ENCODE data around the gene DHDH.
"Not testable (repeated sequence)": the region's sequence is repeated elsewhere in the genome, so short reads cannot be mapped to it uniquely, and the experiment has no call there.

DHDH gene

DNA sequence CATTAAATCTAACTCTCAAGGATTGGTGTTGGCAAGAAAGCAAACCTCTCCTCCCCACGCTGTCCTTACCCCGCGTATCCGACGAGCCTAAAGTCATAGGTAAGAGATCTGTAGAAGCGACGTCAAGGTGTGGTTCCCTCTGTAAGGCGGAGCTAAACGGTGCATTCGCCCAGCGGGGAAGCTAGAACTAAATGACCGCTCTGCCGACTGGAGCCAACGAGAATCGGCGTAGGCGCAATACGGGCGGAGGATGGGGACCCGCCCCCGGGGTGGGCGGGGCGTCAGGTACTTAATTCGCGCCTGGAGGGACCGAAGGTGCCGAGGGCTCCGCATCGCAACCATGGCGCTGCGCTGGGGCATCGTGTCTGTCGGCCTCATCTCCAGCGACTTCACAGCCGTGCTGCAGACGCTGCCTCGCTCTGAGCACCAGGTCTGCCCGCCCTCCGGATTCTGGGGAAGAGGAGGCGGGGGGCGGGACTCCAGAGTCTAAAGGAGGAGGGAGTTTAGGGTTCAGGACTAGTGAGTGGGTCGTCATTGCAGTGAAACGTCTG is at the start of gene DHDH:
DHDH (plus strand) TSS at position 318 of the 551 bp plus-strand sequence; CDS start at position 341, 23 bp downstream.
- Histone ChIP-seq H3K36me3 (ENCODE audit: control insufficient read depth, insufficient read depth, low read length) (no peaks in the 10 kb centered on the region), H3K9ac (ENCODE audit: low read length) (peak within 1 kb of the TSS; percentile 53), H3K9me3 (ENCODE audit: control insufficient read depth, low read length) (no peaks in the 10 kb centered on the region), H3K27me3 (ENCODE audit: control insufficient read depth, insufficient read depth, low read length) (no peaks in the 10 kb centered on the region), H3K4me1 (ENCODE audit: control insufficient read depth, insufficient read depth, low read length) (peaks cover 7% of the 10 kb centered on the region), H3K4me3 (ENCODE audit: low read length) (peak within 1 kb of the TSS; percentile 56)

DNA sequence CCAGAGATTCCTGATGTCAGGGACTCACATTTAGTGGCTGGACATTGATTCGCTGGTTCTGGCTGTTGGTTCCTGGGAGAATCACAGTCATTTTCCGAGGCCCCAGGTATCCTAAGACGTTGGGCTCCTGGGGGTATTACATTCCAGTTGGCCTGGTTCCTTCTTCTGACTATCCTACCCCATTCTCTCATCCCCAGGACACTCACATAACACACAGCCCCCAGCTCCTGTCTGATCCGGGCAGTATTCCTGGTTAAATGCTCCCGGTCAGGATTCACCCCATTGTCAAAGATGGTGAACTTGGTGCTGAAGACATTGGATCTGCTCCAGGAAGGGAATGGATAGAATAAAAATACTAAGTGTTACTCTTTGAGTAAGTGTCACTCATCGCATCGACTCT is 49.8 kb upstream of the DHDH start:
- no peaks in the 10 kb centered on the region for H3K9me3 ChIP-seq (ENCODE audit: control insufficient read depth, low read length)
- no peaks in the 10 kb centered on the region for H3K27me3 ChIP-seq (ENCODE audit: control insufficient read depth, insufficient read depth, low read length)
- no peak overlapping the region for H3K4me3 ChIP-seq (ENCODE audit: low read length)

DNA sequence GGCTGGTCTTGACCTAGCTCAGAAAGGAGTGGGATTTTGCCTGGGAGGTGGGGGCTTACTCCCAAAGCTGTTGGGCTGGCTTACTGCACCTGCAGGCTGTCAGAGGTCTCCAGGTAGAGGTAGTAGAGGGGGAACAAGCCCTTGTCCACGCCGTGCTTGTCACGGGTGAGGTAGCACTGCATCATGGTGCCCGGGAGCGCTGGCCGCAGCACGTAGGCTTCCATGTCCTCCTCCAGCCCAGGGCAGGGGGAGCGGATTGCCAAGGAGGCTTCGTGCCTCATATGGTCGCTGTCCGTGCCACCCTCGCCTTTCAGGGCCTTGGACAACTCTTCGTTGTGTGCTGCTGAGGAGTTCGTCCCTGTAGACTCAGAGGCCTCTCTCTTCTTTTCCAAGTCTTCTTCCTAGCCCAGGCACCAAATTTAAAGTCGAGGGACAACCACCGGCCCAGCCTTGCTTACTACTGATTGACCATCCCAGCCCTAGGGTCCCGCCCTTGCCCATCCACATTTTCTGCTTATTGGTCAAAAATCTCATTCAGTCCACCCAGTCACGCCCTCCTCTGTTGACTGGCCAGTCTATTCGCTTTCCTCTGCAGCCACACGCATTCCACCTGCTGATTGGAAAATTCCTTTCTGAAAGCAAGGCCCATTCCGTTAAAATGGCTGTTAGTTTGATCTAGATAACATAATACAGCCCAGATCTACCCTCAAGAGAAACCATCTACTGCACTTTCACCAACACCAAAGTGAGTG is 45.5 kb upstream of the DHDH start:
- Histone ChIP-seq H3K36me3 (ENCODE audit: control insufficient read depth, insufficient read depth, low read length) (no peaks in the 10 kb centered on the region), H3K9ac (ENCODE audit: low read length) (no peak overlapping the region), H3K9me3 (ENCODE audit: control insufficient read depth, low read length) (no peaks in the 10 kb centered on the region), H3K27me3 (ENCODE audit: control insufficient read depth, insufficient read depth, low read length) (no peaks in the 10 kb centered on the region), H3K4me1 (ENCODE audit: control insufficient read depth, insufficient read depth, low read length) (no peaks in the 10 kb centered on the region), H3K4me3 (ENCODE audit: low read length) (no peak overlapping the region)

More for the DNA sequence above, 49.8 kb upstream of the DHDH start:
- H3K36me3 ChIP-seq (ENCODE audit: control insufficient read depth, insufficient read depth, low read length): no peaks in the 10 kb centered on the region
- peaks cover 15% of the 10 kb centered on the region for H3K4me1 ChIP-seq (ENCODE audit: control insufficient read depth, insufficient read depth, low read length)
- no peak overlapping the region for H3K9ac ChIP-seq (ENCODE audit: low read length)

DNA sequence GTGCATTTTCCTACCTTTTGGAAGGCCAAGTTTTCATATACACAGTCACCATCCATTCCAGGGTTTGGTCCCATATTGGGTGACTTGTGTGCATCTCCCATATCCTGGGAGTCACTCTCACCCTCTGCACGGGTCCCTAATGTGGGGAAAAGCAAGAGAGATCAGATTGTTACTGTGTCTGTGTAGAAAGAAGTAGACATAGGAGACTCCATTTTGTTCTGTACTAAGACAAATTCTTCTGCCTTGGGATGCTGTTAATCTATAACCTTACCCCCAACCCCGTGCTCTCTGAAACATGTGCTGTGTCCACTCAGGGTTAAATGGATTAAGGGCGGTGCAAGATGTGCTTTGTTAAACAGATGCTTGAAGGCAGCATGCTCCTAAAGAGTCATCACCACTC is 44.0 kb upstream of the DHDH start:
- H3K9me3 ChIP-seq (ENCODE audit: control insufficient read depth, low read length); H3K4me3 ChIP-seq (ENCODE audit: low read length); H3K9ac ChIP-seq (ENCODE audit: low read length); H3K36me3 ChIP-seq (ENCODE audit: control insufficient read depth, insufficient read depth, low read length); H3K27me3 ChIP-seq (ENCODE audit: control insufficient read depth, insufficient read depth, low read length); H3K4me1 ChIP-seq (ENCODE audit: control insufficient read depth, insufficient read depth, low read length): not testable (repeated sequence)

DNA sequence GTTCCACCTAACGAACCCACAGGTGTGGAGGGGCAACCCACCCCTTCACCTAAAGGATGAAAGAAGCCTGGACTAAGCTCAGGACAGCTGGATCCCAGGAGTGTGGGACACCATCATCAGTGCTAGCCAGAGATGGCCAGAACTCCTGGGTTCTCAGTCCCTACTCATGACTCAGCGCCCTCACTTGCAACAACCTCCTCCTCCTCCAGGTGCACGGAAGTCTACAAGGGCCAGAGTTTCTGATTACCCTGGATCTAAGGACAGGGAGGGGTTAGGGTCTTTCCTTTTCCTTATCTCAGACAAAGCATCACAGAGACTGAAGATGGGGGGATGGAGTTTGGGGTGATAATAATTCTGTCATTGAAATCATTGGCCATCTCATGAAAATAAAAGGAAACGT is 42.9 kb upstream of the DHDH start:
- H3K9me3 ChIP-seq (ENCODE audit: control insufficient read depth, low read length): no peaks in the 10 kb centered on the region
- H3K9ac ChIP-seq (ENCODE audit: low read length): no peak overlapping the region
- H3K4me3 ChIP-seq (ENCODE audit: low read length): no peak overlapping the region
- no peaks in the 10 kb centered on the region for H3K36me3 ChIP-seq (ENCODE audit: control insufficient read depth, insufficient read depth, low read length)
- no peaks in the 10 kb centered on the region for H3K4me1 ChIP-seq (ENCODE audit: control insufficient read depth, insufficient read depth, low read length)
- peaks cover 5% of the 10 kb centered on the region for H3K27me3 ChIP-seq (ENCODE audit: control insufficient read depth, insufficient read depth, low read length)

DNA sequence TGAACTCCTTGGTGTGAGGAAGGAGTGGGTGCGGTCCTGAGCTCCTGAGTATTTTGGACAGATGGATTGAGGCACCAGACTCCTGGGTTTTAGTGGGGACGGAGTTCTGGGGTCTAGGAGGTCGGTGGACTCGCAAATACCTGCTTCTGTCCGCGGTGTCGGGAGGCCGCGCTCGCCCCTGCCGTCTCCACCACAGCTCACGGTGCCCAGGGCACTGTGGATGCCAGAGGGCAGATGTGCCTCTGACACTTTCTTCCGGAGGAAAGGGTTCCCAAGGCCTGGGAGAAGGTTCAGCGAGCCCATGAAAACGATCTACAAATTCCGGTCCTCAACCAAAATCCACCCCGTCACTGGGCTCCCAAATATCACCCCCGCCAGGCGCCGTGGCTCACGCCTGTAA is 38.3 kb upstream of the DHDH start:
- H3K4me1 ChIP-seq (ENCODE audit: control insufficient read depth, insufficient read depth, low read length): no peaks in the 10 kb centered on the region
- H3K9me3 ChIP-seq (ENCODE audit: control insufficient read depth, low read length): no peaks in the 10 kb centered on the region
- H3K9ac ChIP-seq (ENCODE audit: low read length): no peak overlapping the region
- H3K36me3 ChIP-seq (ENCODE audit: control insufficient read depth, insufficient read depth, low read length): no peaks in the 10 kb centered on the region
- H3K4me3 ChIP-seq (ENCODE audit: low read length): no peak overlapping the region
- H3K27me3 ChIP-seq (ENCODE audit: control insufficient read depth, insufficient read depth, low read length): peaks cover 5% of the 10 kb centered on the region

DNA sequence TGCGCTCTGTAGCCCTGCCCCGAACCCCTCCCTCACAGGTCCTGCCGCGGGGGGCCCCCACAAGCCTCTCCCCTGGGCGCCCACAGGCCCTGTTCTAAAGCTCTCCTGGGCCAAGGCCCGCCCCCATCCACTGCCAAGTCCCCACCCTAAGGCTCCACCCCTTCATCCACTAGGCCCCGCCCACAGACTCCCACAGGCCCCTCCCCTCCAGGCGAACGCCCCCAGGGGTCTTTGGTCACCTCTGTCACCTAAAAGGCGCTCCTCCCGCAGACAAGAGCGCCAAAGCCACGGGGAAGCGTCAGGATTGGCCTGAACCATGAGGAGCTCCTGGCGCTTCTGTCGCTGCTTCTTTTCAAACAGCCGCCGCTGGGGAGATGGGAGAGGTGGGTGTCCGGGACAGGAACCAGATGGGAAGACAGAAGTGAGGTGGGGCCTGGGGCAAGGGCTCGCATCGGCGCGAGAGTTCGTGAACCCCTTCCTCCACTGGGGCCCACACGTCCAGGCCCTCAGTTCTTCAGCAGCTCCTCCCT is 37.2 kb upstream of the DHDH start:
- Histone ChIP-seq H3K4me3 (ENCODE audit: low read length) (no peak overlapping the region), H3K4me1 (ENCODE audit: control insufficient read depth, insufficient read depth, low read length) (no peaks in the 10 kb centered on the region), H3K27me3 (ENCODE audit: control insufficient read depth, insufficient read depth, low read length) (peaks cover 5% of the 10 kb centered on the region), H3K36me3 (ENCODE audit: control insufficient read depth, insufficient read depth, low read length) (no peaks in the 10 kb centered on the region), H3K9ac (ENCODE audit: low read length) (no peak overlapping the region), H3K9me3 (ENCODE audit: control insufficient read depth, low read length) (no peaks in the 10 kb centered on the region)

DNA sequence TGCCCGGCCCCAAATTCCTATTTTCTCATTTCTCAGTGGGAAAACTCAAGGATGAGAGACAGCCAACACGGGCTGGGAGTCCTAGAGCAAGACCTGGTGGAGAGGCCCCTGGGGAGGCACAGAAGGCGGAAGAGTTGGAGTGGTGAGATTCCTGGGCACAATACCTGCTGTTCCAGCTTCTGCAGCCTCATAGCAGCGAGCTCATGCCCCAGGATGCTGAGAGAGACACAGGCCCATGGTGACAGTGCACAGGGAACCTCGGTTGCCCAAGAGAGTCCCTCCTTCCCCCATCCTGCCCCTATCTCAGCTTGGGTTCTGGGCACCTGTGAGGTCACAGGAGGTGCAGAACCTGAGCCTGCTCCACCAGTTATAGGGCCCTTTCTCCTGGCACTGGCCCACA is 36.3 kb upstream of the DHDH start:
- no peak overlapping the region for H3K9ac ChIP-seq (ENCODE audit: low read length)
- H3K4me1 ChIP-seq (ENCODE audit: control insufficient read depth, insufficient read depth, low read length): no peaks in the 10 kb centered on the region
- H3K36me3 ChIP-seq (ENCODE audit: control insufficient read depth, insufficient read depth, low read length): no peaks in the 10 kb centered on the region
- peaks cover 5% of the 10 kb centered on the region for H3K27me3 ChIP-seq (ENCODE audit: control insufficient read depth, insufficient read depth, low read length)
- no peaks in the 10 kb centered on the region for H3K9me3 ChIP-seq (ENCODE audit: control insufficient read depth, low read length)
- H3K4me3 ChIP-seq (ENCODE audit: low read length): no peak overlapping the region

DNA sequence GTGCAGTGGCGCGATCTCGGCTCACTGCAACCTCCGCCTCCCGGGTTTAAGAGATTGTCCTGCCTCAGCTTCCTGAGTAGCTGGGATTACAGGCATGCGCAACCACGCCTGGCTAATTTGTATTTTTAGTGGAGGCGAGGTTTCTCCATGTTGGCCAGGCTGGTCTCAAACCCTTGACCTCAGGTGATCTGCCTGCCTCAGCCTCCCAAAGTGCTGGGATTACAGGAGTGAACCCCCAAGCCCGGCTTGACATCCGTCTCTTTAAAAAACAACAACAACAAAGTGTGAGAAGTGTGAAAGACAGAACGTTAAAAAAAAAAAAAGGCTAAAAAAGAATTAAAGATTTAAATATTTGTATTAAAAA is 34.1 kb upstream of the DHDH start:
- H3K9me3 ChIP-seq (ENCODE audit: control insufficient read depth, low read length); H3K27me3 ChIP-seq (ENCODE audit: control insufficient read depth, insufficient read depth, low read length); H3K4me3 ChIP-seq (ENCODE audit: low read length); H3K36me3 ChIP-seq (ENCODE audit: control insufficient read depth, insufficient read depth, low read length); H3K4me1 ChIP-seq (ENCODE audit: control insufficient read depth, insufficient read depth, low read length); H3K9ac ChIP-seq (ENCODE audit: low read length): not testable (repeated sequence)

DNA sequence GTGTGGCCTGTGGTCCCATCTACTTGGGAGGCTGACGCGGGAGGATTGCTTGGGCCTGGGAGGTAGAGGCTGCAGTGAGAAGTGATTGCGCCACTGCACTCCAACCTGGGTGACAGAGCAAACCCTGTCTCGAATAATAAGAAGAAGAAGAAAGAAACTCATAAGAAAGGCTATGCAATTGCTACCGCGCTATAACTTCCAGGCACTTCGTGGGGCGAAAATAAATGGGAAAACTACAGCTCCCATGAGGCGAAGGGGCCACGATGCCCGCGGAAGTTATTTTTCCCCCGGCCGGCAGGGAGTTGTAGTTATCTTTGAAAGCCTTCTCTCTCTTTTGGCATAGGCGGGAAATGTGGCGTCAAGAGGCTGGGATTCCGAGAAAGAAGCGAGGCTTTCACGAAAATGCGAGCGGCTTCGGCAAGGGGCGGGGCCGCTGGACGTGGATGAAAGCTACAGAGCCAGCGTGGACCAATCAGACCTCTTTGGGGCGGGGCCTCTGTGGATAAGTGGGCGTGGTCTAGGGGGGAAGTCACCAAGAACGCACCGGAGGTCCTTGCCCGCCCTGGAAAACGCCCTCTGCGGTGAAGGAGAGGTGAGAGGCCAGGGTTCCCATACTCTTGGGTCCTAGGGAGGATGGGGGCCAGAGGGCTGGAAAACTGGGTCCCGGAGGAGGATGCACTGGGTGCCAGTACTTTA is 33.6 kb upstream of the DHDH start, which contains the start of gene NUCB1:
NUCB1 (plus strand) TSS at position 532 of the 696 bp plus-strand sequence. CDS start 485 bp downstream, outside the sequence.
- no peaks in the 10 kb centered on the region for H3K9me3 ChIP-seq (ENCODE audit: control insufficient read depth, low read length)
- H3K9ac ChIP-seq (ENCODE audit: low read length): peak within 1 kb of the TSS; percentile 96
- H3K4me1 ChIP-seq (ENCODE audit: control insufficient read depth, insufficient read depth, low read length): no peaks in the 10 kb centered on the region
- H3K27me3 ChIP-seq (ENCODE audit: control insufficient read depth, insufficient read depth, low read length): peaks cover 4% of the 10 kb centered on the region
- peaks cover 3% of the 10 kb centered on the region for H3K36me3 ChIP-seq (ENCODE audit: control insufficient read depth, insufficient read depth, low read length)
- peak within 1 kb of the TSS; percentile 70 for H3K4me3 ChIP-seq (ENCODE audit: low read length)

DNA sequence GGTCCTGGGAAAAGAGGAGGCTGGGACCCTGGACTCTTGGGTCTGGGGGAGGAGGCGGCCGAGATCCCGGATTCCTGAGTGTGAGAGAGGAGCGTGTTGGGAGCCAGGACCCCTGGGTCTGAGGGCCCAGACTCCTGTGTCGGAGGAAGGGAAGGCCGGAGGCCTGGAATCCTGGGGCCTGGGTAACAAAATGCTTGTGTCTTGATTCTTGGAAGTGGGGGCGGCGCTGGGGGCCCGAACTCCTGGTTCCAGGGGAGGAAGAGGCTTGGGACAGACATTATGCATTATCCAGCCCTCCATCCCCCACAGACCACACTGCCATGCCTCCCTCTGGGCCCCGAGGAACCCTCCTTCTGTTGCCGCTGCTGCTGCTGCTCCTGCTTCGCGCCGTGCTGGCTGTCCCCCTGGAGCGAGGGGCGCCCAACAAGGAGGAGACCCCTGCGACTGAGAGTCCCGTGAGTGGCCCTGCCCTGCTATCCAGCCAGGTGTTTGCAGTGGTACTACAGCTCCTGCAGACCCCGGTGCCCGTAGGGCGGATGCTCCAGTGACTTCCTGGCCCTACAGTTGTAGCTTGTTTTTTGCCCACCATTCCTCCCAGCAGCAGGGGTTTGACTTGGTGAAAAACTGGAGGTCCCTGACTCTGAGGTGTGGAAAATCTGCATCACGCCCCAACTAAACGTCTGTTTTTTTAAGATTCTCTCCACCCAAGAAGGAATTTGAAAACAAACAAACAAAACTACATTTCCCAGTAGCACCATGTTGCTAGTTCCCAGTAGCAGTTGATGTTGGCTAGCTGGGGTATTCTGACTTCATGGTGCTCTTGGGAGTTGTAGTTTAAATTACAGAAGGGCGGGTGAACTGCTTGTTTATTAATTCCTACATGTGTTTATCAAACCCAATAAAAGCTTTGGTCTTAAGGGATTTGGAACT is 32.8 kb upstream of the DHDH start:
- H3K36me3 ChIP-seq (ENCODE audit: control insufficient read depth, insufficient read depth, low read length): peaks cover 5% of the 10 kb centered on the region
- peak overlapping the region; percentile 70 for H3K4me3 ChIP-seq (ENCODE audit: low read length)
- peak overlapping the region; percentile 96 for H3K9ac ChIP-seq (ENCODE audit: low read length)
- no peaks in the 10 kb centered on the region for H3K4me1 ChIP-seq (ENCODE audit: control insufficient read depth, insufficient read depth, low read length)
- no peaks in the 10 kb centered on the region for H3K27me3 ChIP-seq (ENCODE audit: control insufficient read depth, insufficient read depth, low read length)
- no peaks in the 10 kb centered on the region for H3K9me3 ChIP-seq (ENCODE audit: control insufficient read depth, low read length)
